CD4-positive, alpha-beta T cell treated with Interferon gamma for 1 hour (primary cell): Measurements from ENCODE around the gene HMOX1.

Experiments used
- DNase-seq: peaks from one replicate; pipeline ENCODE4 v3.0.0-alpha.2; 2020

The HMOX1 gene, protein sequence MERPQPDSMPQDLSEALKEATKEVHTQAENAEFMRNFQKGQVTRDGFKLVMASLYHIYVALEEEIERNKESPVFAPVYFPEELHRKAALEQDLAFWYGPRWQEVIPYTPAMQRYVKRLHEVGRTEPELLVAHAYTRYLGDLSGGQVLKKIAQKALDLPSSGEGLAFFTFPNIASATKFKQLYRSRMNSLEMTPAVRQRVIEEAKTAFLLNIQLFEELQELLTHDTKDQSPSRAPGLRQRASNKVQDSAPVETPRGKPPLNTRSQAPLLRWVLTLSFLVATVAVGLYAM

DNA sequence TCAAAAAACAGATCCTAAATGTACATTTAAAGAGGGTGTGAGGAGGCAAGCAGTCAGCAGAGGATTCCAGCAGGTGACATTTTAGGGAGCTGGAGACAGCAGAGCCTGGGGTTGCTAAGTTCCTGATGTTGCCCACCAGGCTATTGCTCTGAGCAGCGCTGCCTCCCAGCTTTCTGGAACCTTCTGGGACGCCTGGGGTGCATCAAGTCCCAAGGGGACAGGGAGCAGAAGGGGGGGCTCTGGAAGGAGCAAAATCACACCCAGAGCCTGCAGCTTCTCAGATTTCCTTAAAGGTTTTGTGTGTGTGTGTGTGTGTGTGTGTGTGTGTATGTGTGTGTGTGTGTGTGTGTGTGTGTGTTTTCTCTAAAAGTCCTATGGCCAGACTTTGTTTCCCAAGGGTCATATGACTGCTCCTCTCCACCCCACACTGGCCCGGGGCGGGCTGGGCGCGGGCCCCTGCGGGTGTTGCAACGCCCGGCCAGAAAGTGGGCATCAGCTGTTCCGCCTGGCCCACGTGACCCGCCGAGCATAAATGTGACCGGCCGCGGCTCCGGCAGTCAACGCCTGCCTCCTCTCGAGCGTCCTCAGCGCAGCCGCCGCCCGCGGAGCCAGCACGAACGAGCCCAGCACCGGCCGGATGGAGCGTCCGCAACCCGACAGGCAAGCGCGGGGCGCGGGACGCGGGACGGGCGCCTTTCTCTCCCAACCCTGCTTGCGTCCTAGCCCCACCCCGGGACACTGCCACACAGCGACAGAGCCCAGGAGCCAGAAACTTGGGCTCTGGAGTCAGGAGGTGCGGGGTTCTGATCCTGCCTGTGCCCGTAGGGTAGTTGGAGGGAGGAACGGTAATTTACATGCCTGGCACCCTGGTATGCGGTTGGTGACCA lies at the start of gene HMOX1:
HMOX1 (plus strand) TSS at position 560 of the 887 bp plus-strand sequence; CDS start at position 638, 78 bp downstream.
- DNase-seq = peak; percentile 78

DNA sequence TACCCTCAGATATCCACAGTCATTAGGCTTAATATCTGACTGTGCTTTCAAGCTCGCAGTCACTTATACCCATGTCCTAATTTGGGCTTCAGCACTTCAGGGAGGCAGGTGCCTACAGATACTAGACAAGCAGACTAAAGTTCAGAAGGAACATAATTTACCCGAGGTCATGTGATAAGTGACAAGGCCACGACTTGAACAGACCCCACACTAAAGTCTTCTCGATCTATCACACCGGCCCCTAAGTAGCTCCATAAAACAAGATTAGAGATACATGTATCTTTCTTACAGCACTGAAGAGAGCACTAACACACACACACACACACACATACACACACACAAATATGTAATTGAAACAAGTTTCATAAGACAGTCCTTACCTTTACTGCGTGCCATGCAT lies 48.6 kb upstream of the HMOX1 start:
- DNase-seq = no peak

DNA sequence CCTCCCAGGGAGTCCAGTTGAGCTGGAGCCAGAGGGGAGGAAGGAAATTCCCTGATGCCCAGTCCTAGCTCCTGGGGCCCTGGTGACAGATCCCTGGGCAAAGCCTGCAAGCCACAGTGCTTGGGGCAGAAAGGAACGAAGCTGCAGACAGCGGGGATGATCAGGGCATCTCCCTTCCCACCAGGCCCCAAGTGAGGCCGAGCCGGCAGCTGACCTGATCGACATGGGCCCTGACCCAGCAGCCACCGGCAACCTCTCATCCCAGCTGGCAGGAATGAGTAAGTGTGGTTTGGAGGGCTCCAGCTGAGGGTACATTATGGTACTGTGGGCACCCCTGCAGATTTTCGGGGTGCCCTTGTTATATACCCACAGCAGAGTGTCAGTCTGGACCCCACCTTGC lies 47.7 kb upstream of the HMOX1 start:
- no peak for DNase-seq

DNA sequence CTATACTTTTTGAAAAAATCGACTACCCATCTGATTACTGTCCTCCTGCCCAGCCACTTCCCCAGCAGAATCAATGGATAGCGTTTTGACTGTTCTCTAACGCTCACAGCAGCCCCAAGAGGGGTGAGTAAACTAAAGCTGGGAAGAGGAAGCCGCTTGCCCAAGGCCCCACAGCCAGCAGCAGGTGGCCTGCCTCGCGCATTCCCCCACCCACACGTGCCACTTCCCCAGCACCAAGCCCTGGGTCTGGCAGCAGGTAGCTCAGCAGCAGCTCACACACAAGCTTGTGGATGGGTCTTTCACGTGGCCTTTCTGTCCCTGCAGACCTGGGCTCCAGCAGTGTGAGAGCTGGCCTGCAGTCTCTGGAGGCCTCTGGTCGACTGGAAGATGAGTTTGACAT lies 46.9 kb upstream of the HMOX1 start:
- DNase-seq = no peak

DNA sequence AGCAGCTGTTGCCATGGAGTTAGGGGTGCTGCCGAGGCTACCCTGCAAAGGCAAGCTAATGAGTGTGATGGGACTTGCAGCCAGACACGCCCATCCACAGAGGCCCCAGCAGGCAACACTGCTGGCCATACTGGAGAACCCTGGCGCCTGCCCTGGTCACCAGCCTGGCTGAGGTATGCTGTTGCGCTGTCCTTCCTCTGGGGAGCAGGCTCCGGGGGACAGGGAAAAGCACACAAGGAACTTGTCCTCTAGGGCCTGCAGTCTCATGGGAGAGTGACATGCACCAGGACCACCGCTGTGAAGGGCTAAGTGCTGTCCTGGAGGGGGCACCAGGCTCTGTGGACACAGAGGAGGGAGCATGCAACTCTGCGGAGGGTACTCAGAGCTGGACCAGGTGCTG lies 45.4 kb upstream of the HMOX1 start:
- DNase-seq = no peak

DNA sequence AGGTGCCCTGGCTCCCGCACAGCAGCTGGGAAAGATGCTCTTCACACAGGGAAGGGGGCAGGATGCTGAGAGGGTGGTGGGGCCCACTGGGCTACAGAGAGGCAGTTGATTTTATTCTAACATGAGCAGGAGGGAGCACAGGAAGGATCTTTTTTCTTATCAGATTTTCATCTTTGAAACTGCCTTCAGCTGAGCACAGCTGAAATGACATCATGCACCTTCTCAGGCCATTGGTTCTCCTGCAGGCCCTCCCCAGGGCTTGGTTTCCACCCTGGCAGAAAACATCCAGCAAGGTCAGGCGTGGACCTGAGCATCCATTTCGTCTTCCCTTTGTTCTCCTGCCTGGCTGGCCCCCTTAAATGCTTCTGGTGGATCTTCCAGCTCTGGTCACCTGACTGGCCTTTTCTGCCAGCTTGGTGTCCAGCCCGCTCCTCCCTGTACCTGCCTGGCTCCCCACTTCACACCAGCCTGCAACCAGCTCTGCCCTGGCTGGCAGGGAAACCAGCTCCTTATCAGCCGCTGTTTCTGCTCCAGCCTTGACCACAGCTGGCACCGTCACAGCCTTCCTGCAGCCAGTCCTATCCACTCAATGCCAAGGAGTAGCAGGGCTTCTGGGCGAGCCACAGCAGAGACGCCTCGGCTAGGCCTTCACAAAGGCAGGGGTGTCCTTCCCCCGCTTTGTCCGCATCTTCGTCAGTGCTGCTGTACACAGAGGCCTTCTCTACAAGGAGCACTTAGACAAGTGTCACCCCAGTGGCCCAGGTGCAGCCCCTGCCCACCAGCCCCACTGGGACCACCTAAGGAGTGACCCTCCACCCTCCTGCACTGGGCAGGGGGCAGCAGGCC lies 44.7 kb upstream of the HMOX1 start:
- no peak for DNase-seq

DNA sequence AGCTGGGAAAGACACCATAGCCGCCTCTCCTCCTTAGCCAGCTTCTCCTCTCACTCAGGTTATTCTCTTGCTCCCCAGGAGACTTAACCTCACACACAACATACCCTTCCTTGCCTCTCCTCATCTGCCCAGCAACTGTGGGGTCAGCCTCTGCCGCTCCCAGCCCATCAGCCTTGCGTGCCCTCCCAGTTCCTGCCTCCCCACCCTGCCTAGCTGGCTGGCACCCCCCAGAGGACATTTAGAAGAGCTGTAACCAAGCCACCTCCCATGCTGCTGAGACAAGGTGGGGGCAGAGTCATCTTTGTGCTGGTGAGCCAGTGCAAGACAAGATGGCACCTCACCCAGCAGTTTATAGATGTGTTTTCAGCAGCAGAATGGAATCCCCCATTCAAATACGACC lies 43.0 kb upstream of the HMOX1 start:
- no peak for DNase-seq

DNA sequence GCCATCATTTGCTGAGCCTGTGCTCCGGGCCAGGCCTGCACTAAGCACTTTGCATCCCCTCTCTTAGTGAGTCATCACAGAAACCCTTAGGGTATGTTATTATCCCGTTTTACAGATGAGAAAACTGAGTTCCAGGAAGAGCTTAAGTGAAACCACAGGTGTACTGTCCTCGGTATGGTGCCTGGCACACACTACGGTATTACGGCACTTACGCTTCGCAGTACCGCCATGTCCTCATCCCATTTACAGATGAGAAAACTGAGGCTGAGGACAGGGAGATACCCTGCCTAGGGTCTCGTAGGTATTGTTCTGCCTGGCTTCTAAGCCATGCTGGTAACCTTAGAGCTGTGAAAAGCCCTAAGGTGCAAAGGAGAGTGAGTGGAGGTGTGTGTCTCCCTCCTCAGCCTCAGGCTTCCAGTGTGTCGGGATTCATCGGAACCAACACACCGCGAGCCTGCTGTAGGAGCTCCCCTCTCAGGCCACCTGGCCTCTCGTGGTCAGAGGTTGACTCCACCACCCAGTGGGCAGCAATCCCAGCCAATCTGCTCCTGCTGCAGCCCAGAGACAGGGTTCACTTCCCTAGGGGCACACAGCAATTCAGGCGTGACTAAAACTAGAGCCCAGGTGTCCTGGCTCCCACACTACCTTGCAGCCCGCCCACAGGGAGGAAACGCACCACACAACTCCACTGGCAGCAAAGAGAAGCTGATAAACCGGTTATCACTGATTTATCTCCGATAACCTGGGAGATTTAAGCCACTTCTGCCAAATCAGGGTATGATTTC lies 39.6 kb upstream of the HMOX1 start:
- DNase-seq = no peak

DNA sequence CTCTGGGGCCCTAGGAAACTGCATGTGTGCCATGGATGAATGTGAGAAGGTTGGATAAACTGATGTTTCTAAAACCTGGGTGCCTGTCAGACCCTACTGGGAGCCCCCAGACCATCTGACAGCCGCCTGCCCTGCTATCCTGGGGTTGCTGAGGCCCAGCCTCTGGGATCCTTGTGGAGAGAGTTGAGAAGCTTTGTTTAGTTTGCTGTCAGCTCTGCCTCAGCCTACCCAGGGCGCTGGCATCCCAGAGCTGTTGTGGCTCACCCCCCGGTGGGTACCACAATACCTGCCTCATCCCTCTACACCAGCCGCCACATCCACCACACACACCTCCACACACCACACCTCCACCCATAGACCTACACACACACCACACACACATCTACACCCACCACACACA lies 38.5 kb upstream of the HMOX1 start:
- no peak for DNase-seq

DNA sequence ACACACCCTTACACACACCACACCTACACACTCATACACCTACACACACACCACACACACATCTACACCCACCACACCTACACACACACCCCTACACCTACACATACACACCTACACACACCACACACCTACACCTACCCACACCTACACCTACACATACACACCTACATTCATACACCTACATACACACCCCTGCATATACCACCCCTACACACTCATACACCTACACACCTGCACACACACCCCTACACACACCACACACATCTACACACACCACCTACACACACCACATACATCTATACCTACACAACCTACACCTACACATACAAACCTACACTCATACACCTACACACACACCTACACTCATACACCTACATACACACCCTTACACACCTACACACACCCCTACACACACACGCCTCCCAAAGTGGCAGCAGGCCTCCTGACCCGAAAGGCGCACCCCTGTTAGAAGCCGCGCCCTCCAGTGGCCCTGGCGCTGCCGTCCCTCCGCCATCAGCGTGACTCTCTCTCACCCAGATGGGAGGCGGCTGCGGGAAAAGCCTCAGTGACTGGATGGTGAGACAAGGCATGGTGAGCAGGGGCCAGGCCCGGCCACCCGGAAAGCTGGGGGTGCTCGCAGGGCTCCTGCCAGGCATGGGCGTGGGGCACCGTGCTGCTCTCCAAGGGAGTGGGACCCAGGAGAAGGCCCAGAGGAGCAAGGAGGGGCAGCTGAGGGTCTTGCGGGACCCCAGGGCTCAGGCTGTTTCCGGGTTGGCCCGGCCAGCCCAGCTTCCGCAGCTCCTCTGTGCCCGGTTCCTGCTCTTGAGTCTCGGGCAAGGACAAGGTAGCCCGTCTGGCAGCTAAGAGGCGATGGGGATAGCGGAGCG lies 37.0 kb upstream of the HMOX1 start:
- DNase-seq = no peak

DNA sequence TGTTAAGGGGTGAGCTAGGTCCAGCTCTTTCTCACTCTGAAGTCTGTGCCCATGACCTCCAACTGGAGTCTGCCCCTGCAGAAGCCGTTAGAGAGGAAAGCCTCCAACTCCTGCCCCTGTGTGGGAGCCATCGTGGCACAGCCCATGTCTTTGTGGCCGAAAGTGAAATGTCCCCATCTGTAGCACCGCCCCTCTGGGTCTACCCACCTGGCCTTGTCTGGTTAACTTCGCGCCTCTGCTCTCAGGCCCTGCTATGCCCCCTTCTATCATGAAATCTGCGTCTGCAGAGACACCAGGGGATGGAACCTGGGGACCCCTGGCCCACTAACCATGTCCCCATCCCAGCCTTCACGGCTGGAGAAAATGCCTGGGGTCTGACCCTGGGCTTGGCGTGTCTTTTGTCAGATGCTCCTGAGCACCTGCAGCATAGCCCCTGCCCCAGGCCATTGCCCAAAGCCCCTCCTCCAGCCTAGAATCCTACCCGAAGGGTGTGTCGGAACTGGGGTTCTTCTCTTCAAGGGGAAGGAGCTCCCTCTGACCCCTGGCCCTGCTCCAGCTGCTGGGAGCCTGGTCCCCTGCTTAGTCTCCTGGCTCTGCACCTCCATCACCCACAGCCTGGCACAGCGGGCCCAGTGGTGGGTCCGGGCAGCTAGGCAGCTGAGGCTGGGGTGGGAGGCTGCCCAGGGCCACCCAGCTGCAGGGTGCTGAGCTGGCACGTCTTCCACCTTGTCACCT lies 35.8 kb upstream of the HMOX1 start:
- DNase-seq = no peak

DNA sequence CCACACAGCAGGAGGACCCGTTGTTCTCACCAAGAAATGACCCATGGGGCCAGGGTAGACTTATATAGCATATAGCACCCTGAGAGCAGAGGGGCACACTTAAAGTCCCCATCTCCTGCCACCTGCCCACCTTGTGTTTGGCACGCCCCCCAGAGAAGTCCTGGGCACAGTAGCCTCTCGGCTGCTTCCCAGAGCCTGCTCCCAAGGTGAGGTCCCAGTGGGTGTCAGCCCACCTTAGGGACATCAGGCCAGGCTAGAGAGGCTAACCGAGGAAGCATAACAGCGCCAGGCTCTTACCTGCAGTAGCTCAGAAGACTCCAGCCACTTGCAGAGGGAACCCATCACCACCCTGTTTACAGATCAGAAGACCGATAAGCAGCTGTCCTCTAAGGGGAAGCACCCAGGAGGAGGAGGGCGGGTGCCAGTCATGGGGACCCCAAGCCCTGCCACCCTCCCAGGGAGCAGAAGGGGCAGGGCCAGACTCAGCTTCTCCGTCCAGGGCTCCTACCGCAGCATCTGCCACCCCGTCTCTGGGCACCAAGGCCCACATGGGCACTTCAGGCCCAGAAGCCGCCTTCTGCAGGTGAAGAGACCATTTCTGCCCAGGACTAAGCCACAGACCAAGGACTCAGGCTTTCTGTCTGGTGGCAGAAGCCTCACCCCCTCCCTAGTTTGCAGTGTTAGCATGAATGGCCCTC lies 34.9 kb upstream of the HMOX1 start:
- no peak for DNase-seq

DNA sequence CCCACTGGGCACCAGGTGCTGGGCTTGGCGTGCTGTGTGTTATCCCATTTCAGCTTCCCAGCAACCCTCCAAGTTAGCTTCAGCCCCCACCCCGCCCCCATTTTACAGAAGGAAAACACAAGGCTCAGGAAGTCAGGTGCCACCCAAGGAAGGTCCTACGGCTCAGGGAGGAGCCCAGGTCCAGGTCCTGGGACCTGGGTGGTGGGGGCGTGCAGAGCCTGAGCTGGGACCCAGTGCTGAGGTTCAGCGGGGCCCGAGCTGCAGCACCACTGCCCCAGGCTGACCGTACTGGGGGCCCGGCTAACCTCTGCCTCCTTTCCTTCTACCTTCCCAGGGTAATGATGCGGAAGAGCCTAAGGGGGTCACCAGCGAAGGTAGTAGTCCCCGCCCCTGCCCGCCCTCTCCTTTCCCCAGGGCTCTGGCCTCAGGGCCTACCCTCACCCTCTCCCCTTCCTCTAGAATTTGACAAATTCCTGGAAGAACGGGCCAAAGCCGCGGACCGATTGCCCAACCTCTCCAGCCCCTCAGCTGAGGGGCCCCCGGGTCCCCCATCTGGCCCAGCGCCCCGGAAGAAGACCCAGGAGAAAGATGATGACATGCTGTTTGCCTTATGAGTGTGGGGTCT lies 34.2 kb upstream of the HMOX1 start:
- no peak for DNase-seq

DNA sequence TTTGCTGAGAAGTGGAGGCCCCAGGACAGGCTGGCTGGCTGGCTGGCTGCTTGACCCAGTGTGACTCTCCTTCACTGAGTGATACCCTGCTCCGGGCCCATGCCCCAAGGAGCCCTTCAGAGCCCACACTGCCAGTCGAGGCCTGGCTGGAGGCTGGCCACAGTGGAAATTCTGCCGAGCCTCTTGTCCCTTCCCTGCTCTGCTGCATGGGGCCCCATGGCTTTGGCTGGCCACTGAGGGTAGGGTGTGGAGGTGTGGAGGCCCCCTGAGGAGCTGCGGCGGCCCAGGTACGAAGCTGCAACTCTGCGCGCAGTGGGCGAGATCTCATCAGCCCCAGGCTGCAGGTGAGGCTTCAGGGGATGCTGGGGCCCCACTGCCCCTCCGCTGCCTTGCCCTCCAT lies 33.4 kb upstream of the HMOX1 start:
- DNase-seq = no peak

DNA sequence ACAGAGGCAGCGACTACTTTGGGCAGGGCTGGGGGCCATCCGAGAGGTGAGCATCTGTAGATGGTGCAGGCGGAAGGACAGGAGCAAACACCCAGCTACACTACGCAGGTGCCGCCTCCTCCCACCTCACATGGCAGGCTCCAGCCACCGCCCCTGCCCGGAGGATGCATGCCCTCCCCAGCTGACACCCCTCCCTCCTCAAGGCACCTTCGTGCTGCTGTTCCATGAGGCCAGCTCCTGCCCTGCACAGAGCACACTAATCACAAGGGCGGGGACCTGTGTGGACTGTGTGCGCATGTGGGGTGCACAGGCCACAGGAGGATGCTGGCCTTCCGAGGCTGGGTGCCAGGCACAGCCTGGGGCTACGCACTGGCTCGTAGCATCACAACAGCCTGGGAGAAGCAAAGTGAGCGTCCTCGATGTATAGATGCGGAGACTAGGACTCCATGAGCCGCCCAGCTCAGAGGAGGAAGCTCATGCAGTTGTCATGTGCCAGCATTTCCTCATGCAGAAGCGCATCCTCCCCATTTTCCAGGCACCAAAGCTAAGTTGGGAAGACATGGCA lies 32.8 kb upstream of the HMOX1 start:
- no peak for DNase-seq

DNA sequence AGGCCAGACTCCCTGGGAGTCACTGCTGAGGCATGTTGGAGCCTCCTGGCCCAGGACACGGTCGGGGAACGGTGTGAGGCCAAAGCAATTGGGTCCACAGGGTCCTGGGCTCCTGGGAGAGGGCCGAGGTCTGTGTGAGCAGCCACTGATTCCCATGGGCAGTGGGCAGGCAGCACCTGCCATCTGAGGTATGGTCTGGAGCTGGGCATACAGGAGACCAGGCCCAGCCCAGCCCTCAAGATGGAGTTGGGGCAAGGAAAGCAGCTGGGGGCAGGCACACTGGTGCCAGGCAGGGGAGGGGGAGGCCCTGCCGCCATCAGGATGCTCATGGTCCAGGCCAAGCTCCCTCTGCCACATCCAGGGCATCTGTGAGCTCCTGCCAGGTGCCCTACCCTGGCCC lies 32.2 kb upstream of the HMOX1 start:
- no peak for DNase-seq

DNA sequence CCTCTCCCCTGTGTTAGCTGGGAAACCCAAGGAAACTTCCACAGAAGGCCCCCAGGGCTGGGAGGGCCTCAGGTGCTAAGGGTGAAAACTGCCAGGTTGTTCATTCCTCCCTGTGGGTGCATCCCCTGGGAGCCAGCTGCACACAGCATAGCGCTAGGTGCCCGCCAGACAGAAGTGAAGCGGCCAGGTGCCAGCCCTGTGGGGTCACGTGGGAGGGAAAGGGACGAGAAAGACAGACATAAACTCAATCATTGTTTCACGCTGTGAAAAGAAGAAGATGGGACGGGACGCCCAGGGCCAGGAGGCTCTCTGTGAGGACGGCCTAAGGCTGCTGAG lies 31.6 kb upstream of the HMOX1 start:
- no peak for DNase-seq

DNA sequence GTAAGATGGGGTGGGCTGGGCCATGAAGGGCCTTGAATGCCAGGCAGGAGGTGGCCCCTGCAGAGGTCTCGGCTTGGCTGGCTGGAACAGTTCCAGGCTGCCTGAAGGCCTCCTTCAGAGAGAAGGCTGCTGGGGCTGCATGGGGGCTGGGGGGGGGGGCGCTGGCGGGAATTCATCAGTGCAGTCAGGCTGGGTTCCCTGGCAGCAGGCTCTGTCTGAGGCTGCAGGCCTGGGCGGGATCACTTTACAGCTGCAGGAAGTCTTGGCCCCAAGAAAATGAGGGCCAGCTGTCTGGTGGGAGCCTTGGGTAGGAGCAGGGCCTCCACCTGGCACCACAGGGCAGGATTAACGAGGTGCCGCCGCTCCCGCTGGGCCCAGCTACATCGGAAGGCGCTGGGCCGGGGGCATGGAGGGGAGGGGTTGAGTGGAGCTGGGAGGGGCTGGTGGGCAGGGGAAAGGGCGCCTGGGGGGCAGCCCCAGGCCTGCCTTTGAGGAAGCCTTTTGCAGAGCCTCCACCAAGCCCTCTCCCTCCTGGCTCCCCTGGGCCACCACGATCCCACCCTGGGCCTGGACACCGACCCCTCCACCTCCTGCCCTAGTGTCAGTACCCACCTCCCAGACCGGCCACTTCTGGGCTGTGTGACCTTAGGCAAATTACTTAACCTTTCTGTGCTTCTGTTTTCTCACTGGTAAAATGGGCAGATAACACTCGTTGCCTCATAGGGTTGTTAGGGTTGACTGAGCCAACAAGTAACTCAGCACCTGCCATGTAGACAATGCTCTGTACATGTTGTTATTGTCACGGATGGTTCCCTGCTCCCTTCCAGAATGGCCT lies 31.0 kb upstream of the HMOX1 start:
- no peak for DNase-seq
